ENCODE data around the gene SEMA3B. TPM values are rescaled to one million over a fixed set of nuclear protein-coding genes. Genes with fewer than 3 reads are reported as not detected.

Gene SEMA3B
- total RNA-seq, 4 donors from 2014 or later, result 59.5 to 423 (median 122) TPM

- Histone ChIP-seq H3K4me1 (peaks cover 14 to 47% (median 41%) of the 10 kb centered on the region in 4 donors), H3K9me3 (no peaks in the 10 kb centered on the region), H3K4me3 (peak within 1 kb of the TSS; percentile 54 to 84 (median 76)), H3K27me3 (no peaks in the 10 kb centered on the region), H3K27ac (peak within 1 kb of the TSS; percentile 90 to 92 (median 91)), H3K36me3 (no peaks in the 10 kb centered on the region)
- in situ Hi-C loops (cut with MboI; ENCODE audit: low pct_ligation_motif_present in 1 of 4, low pct_unique_long_range_greater_than_20kb in 1 of 4, low sequenced_read_pairs in 3 of 4) (no loop called here), intact Hi-C loops (cut with DNase I; ENCODE audit: low total_unique reads) (no loop called here)
- no peak for TF ChIP-seq EP300 (IDR thresholded peaks at IDR 0.05; ENCODE audit: low read depth)
- TF ChIP-seq POLR2A (IDR thresholded peaks at IDR 0.05), result peak; percentile 77
- TF ChIP-seq POLR2AphosphoS5 (IDR thresholded peaks at IDR 0.05), result peak; percentile 96 to 98 (median 98)
- TF ChIP-seq CTCF (IDR thresholded peaks at IDR 0.05), result no peak
- DNase-seq, result peak; percentile 99
- 1% methylated on average over 55 of the region's 75 CpGs; no CpG with 5 or more reads in 1 of the 2 donors for WGBS, 2 donors (ENCODE audit: low coverage in 1 of 2)
Measured at GRCh38 chr3:50235716-50236483, 33.0 kb upstream of the SEMA3B start, which contains the start of gene GNAI2. Gene GNAI2 (plus strand): TSS chr3:50236204. CDS start chr3:50236336, 132 bp downstream.

GRCh38 chr3:50236484-50237132, 32.3 kb upstream of the SEMA3B start:
- H3K27me3 ChIP-seq, result no peaks in the 10 kb centered on the region
- no peak for TF ChIP-seq POLR2A (IDR thresholded peaks at IDR 0.05)
- TF ChIP-seq CTCF (IDR thresholded peaks at IDR 0.05), result no peak
- no peak for TF ChIP-seq POLR2AphosphoS5 (IDR thresholded peaks at IDR 0.05)
- TF ChIP-seq EP300 (IDR thresholded peaks at IDR 0.05; ENCODE audit: low read depth), result no peak
- no peaks in the 10 kb centered on the region for H3K9me3 ChIP-seq
- in situ Hi-C loops (cut with MboI; ENCODE audit: low pct_ligation_motif_present in 1 of 4, low pct_unique_long_range_greater_than_20kb in 1 of 4, low sequenced_read_pairs in 3 of 4) (no loop called here), intact Hi-C loops (cut with DNase I; ENCODE audit: low total_unique reads) (no loop called here)
- no peaks in the 10 kb centered on the region for H3K36me3 ChIP-seq
- peak overlapping the region; percentile 54 to 84 (median 76) for H3K4me3 ChIP-seq
- peak overlapping the region; percentile 87 to 91 (median 90) for H3K27ac ChIP-seq
- H3K4me1 ChIP-seq, result peaks cover 18 to 55% (median 48%) of the 10 kb centered on the region in 4 donors
- no peak for DNase-seq
- WGBS, 2 donors (ENCODE audit: low coverage in 1 of 2), result 15 to 25% methylated on average over 4 to 13 of the region's 13 CpGs

- Histone ChIP-seq H3K9me3 (no peaks in the 10 kb centered on the region), H3K36me3 (no peaks in the 10 kb centered on the region), H3K4me1 (peaks cover 24 to 60% (median 54%) of the 10 kb centered on the region in 4 donors), H3K4me3 (peak overlapping the region; percentile 54 to 84 (median 76)), H3K27me3 (no peaks in the 10 kb centered on the region), H3K27ac (peak overlapping the region; percentile 87 to 91 (median 90))
- intact Hi-C loops (cut with DNase I; ENCODE audit: low total_unique reads), result no loop called here
- 17 to 35% methylated on average over 1 to 7 of the region's 7 CpGs for WGBS, 2 donors (ENCODE audit: low coverage in 1 of 2)
- in situ Hi-C loops (cut with MboI; ENCODE audit: low pct_ligation_motif_present in 1 of 4, low pct_unique_long_range_greater_than_20kb in 1 of 4, low sequenced_read_pairs in 3 of 4), result no loop called here
- no peak for DNase-seq
- TF ChIP-seq POLR2A (IDR thresholded peaks at IDR 0.05) (no peak), CTCF (IDR thresholded peaks at IDR 0.05) (no peak), EP300 (IDR thresholded peaks at IDR 0.05; ENCODE audit: low read depth) (no peak)
Measured at GRCh38 chr3:50237133-50237651, 31.8 kb upstream of the SEMA3B start.
